C4-2B (cell line): Measurements from ENCODE around the gene DAAM1.

Experiments
- H3K27ac ChIP-seq: fragments of 450-650 bp; 2 replicates; pipeline ENCODE4 v1.5.1; 2017
- CTCF ChIP-seq: fragments of 450-650 bp; conservative IDR thresholded peaks from 2 replicates; pipeline ENCODE4 v1.5.1; 2017; ENCODE audit warnings: mild to moderate bottlenecking
- ZFX ChIP-seq: fragments of 450-650 bp; IDR thresholded peaks from 2 replicates; pipeline ENCODE4 v1.6.1; 2017

Gene DAAM1

GRCh38 chr14:59303216-59303615 lies 114.7 kb downstream of the DAAM1 start:
- no peak overlapping the region for H3K27ac ChIP-seq
- no peak for TF ChIP-seq CTCF
- no peak for TF ChIP-seq ZFX

DNA sequence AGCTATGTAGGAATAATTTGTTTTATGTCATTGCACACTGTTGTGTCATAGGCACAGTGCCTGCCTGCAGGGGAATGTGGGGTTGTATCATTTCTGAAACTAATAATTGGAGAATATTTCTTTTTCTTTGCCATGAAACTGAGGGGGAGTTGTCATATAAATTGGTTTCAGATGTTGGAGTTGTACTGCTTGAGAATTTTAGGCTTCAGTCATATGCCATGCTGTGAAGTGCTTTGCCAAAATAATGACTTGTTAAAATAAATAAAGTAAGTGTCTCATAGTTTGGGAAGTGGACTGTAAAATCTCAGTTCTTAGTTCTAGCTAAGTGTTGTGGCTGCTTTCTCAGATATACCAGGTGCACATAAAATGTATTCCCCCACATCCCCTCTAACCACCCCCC lies 116.8 kb downstream of the DAAM1 start:
- no peak for TF ChIP-seq ZFX
- TF ChIP-seq CTCF: no peak
- no peak overlapping the region for H3K27ac ChIP-seq

GRCh38 chr14:59305836-59306555 lies 117.5 kb downstream of the DAAM1 start:
- H3K27ac ChIP-seq: no peak overlapping the region
- TF ChIP-seq ZFX (no peak), CTCF (no peak)

GRCh38 chr14:59306775-59307174 lies 118.3 kb downstream of the DAAM1 start:
- TF ChIP-seq CTCF: no peak
- no peak overlapping the region for H3K27ac ChIP-seq

GRCh38 chr14:59308086-59308485 lies 119.6 kb downstream of the DAAM1 start:
- H3K27ac ChIP-seq: no peak overlapping the region
- no peak for TF ChIP-seq ZFX
- TF ChIP-seq CTCF: no peak

GRCh38 chr14:59308673-59309072 lies 120.2 kb downstream of the DAAM1 start:
- H3K27ac ChIP-seq: no peak overlapping the region
- TF ChIP-seq ZFX (no peak), CTCF (no peak)

DNA sequence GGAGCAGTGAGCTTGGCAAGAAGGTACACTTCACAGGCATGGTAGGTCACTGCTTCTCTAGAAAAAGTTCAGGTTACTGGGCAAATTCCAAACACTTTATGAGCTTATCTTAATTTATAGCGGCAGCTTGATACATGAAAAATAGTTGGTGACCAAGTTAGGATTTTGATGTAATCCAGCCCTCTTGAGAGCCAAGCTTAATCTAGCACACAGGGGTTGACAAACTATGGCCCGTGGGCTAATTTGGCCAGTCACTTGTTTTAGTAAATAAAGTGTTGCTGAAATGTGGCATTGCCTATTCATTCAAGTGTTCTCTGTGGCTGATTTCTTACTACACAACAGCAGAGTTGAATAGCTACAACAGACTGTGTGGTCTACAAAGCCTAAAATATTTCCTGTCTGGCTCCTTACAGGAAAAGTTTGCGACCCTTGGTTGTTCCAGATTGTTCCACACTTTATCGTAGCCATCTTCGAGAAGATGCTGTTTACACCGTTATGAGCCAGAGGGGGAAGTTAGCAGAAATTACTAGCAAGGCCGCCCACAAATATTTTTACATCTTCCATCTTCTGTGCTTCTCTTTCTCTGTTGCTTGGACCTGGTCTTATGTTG lies 120.9 kb downstream of the DAAM1 start:
- H3K27ac ChIP-seq: no peak overlapping the region
- TF ChIP-seq CTCF (no peak), ZFX (no peak)
